NAMALWA (cell line): Measurements from ENCODE around the gene IL23R.
"Not testable (repeated sequence)": the region's sequence is repeated elsewhere in the genome, so short reads cannot be mapped to it uniquely, and the experiment has no call there.

Experiments
- DNase-seq: peaks from one replicate; pipeline ENCODE4 v3.0.0-alpha.2; 2015; ENCODE audit warnings: low spot score

Gene IL23R

GRCh38 chr1:67166196-67166595 is at the start of gene IL23R:
Gene IL23R, plus strand, starts transcription at chr1:67166454. Its CDS starts 1,667 bp downstream, at chr1:67168121.
- no peak for DNase-seq

GRCh38 chr1:67118191-67118590 is 48.1 kb upstream of the IL23R start:
- DNase-seq, result no peak

- DNase-seq, result no peak
These were observed 47.6 kb upstream of the IL23R start for GRCh38 chr1:67118646-67119045.

- DNase-seq, result no peak
These were observed 45.2 kb upstream of the IL23R start for GRCh38 chr1:67120855-67121619.

- DNase-seq, result no peak
These were observed 41.8 kb upstream of the IL23R start for GRCh38 chr1:67124455-67124854.

- no peak for DNase-seq
These were observed 40.0 kb upstream of the IL23R start for GRCh38 chr1:67126111-67126746.

GRCh38 chr1:67126974-67127373 is 39.3 kb upstream of the IL23R start:
- DNase-seq, result no peak

- DNase-seq, result no peak
These were observed 35.6 kb upstream of the IL23R start for GRCh38 chr1:67130673-67131072.

GRCh38 chr1:67133177-67133576 is 33.1 kb upstream of the IL23R start:
- DNase-seq, result no peak

GRCh38 chr1:67134695-67135094 is 31.6 kb upstream of the IL23R start, which contains the start of gene C1orf141:
Gene C1orf141, minus strand, starts transcription at chr1:67134970. Its CDS starts 7,730 bp downstream, at chr1:67127240.
- no peak for DNase-seq

- no peak for DNase-seq
These were observed 30.9 kb upstream of the IL23R start for GRCh38 chr1:67135354-67135753.

GRCh38 chr1:67137307-67137753 is 28.9 kb upstream of the IL23R start:
- DNase-seq, result no peak

- no peak for DNase-seq
These were observed 27.3 kb upstream of the IL23R start for GRCh38 chr1:67138813-67139499.

GRCh38 chr1:67140460-67140859 is 25.8 kb upstream of the IL23R start:
- DNase-seq, result no peak

- not testable (repeated sequence) for DNase-seq
These were observed 24.4 kb upstream of the IL23R start for GRCh38 chr1:67141832-67142231.

GRCh38 chr1:67142931-67143330 is 23.3 kb upstream of the IL23R start:
- DNase-seq, result no peak

- no peak for DNase-seq
These were observed 22.3 kb upstream of the IL23R start for GRCh38 chr1:67143966-67144365.

- DNase-seq, result peak; percentile 21
These were observed 21.6 kb upstream of the IL23R start for GRCh38 chr1:67144696-67145095.

- no peak for DNase-seq
These were observed 20.2 kb upstream of the IL23R start for GRCh38 chr1:67146101-67146500.

GRCh38 chr1:67146539-67146938 is 19.7 kb upstream of the IL23R start:
- no peak for DNase-seq

- not testable (repeated sequence) for DNase-seq
These were observed 18.3 kb upstream of the IL23R start for GRCh38 chr1:67147973-67148372.

GRCh38 chr1:67148516-67149178 is 17.6 kb upstream of the IL23R start:
- DNase-seq, result no peak
